ENCODE results near the gene KIFBP. TPM values are rescaled to one million over a fixed set of nuclear protein-coding genes. Genes with fewer than 3 reads are reported as not detected.

Gene KIFBP
- total RNA-seq, 4 donors from 2014 or later = 33.7 to 65.4 (median 48.8) TPM

GRCh38 chr10:69051710-69052487, 63.3 kb downstream of the KIFBP start:
- ATAC-seq = no peak
- 71 to 77% methylated on average over 7 to 10 of the region's 10 CpGs for WGBS, 2 donors (ENCODE audit: low coverage in 1 of 2)

GRCh38 chr10:69052736-69053135, 64.1 kb downstream of the KIFBP start:
- H3K27ac ChIP-seq = peak overlapping the region in 1 of 4 donors; percentile 41
- H3K36me3 ChIP-seq = no peaks in the 10 kb centered on the region
- H3K4me1 ChIP-seq = no peaks in the 10 kb centered on the region
- no peak overlapping the region for H3K4me3 ChIP-seq
- H3K27me3 ChIP-seq = peaks cover 10% of the 10 kb centered on the region
- 37 to 77% methylated on average over 2 to 6 of the region's 6 CpGs for WGBS, 2 donors (ENCODE audit: low coverage in 1 of 2)
- H3K9me3 ChIP-seq = no peaks in the 10 kb centered on the region
- TF ChIP-seq CTCF (IDR thresholded peaks at IDR 0.05) = no peak
- TF ChIP-seq EP300 (IDR thresholded peaks at IDR 0.05) = no peak
- TF ChIP-seq POLR2A (IDR thresholded peaks at IDR 0.05) = no peak
- TF ChIP-seq POLR2AphosphoS5 (IDR thresholded peaks at IDR 0.05) = no peak
- no peak for ATAC-seq

More at GRCh38 chr10:69051710-69052487, 63.3 kb downstream of the KIFBP start:
- peak overlapping the region in 3 of 4 donors; percentile 8 to 41 (median 25) for H3K27ac ChIP-seq
- no peak overlapping the region for H3K4me3 ChIP-seq
- no peaks in the 10 kb centered on the region for H3K4me1 ChIP-seq
- no peaks in the 10 kb centered on the region for H3K36me3 ChIP-seq
- TF ChIP-seq POLR2AphosphoS5 (IDR thresholded peaks at IDR 0.05) = no peak
- H3K27me3 ChIP-seq = peaks cover 10% of the 10 kb centered on the region
- no peaks in the 10 kb centered on the region for H3K9me3 ChIP-seq

GRCh38 chr10:69055241-69055640, 66.6 kb downstream of the KIFBP start:
- WGBS, 2 donors (ENCODE audit: low coverage in 1 of 2) = 83 to 85% methylated on average over 2 of the region's 2 CpGs
- Histone ChIP-seq H3K27me3 (peaks cover 10% of the 10 kb centered on the region), H3K4me3 (no peak overlapping the region), H3K9me3 (no peaks in the 10 kb centered on the region), H3K36me3 (no peaks in the 10 kb centered on the region), H3K27ac (no peak overlapping the region), H3K4me1 (no peaks in the 10 kb centered on the region)
- ATAC-seq = no peak
- TF ChIP-seq CTCF (IDR thresholded peaks at IDR 0.05) = no peak
- no peak for TF ChIP-seq EP300 (IDR thresholded peaks at IDR 0.05)

- Histone ChIP-seq H3K9me3 (no peaks in the 10 kb centered on the region), H3K27me3 (peaks cover 10% of the 10 kb centered on the region), H3K36me3 (no peaks in the 10 kb centered on the region), H3K27ac (peak overlapping the region in 3 of 4 donors; percentile 19 to 66 (median 50)), H3K4me3 (no peak overlapping the region), H3K4me1 (no peaks in the 10 kb centered on the region)
- ATAC-seq = no peak
- 28 to 30% methylated on average over 4 to 5 of the region's 7 CpGs for WGBS, 2 donors (ENCODE audit: low coverage in 1 of 2)
- TF ChIP-seq CTCF (IDR thresholded peaks at IDR 0.05) = no peak
- TF ChIP-seq POLR2AphosphoS5 (IDR thresholded peaks at IDR 0.05) = no peak
- TF ChIP-seq POLR2A (IDR thresholded peaks at IDR 0.05) = no peak
- TF ChIP-seq EP300 (IDR thresholded peaks at IDR 0.05) = no peak
These were observed 67.5 kb downstream of the KIFBP start for GRCh38 chr10:69056129-69056528.

- no peak overlapping the region for H3K4me3 ChIP-seq
These were observed 68.1 kb downstream of the KIFBP start for GRCh38 chr10:69056536-69057260.

More at GRCh38 chr10:69056536-69057260, 68.1 kb downstream of the KIFBP start:
- WGBS, 2 donors (ENCODE audit: low coverage in 1 of 2) = 63 to 75% methylated on average over 3 to 7 of the region's 14 CpGs
- Histone ChIP-seq H3K36me3 (no peaks in the 10 kb centered on the region), H3K27me3 (peaks cover 10% of the 10 kb centered on the region), H3K27ac (peak overlapping the region in 3 of 4 donors; percentile 19 to 66 (median 50)), H3K4me1 (peaks cover 0 to under 1% (median 0%) of the 10 kb centered on the region in 3 donors), H3K9me3 (no peaks in the 10 kb centered on the region)
- no peak for TF ChIP-seq POLR2A (IDR thresholded peaks at IDR 0.05)
- TF ChIP-seq CTCF (IDR thresholded peaks at IDR 0.05) = no peak
- no peak for TF ChIP-seq EP300 (IDR thresholded peaks at IDR 0.05)
- TF ChIP-seq POLR2AphosphoS5 (IDR thresholded peaks at IDR 0.05) = no peak
- ATAC-seq = no peak
